GM19240 (cell line): ENCODE data around the gene KIAA0319L.
"Not testable (repeated sequence)": the region's sequence is repeated elsewhere in the genome, so short reads cannot be mapped to it uniquely, and the experiment has no call there.

Experiments used
- DNase-seq: peaks from one replicate; pipeline ENCODE4 v3.0.0; 2011; ENCODE audit warnings: low spot score; ENCODE audit not compliant: insufficient read length

Gene KIAA0319L

GRCh38 chr1:35499231-35499630 is 58.0 kb downstream of the KIAA0319L start:
- DNase-seq, result no peak

- no peak for DNase-seq
These were observed 59.6 kb downstream of the KIAA0319L start for GRCh38 chr1:35497571-35497970.

- DNase-seq, result no peak
These were observed 67.0 kb downstream of the KIAA0319L start for GRCh38 chr1:35490250-35490649.

GRCh38 chr1:35488336-35488735 is 68.9 kb downstream of the KIAA0319L start:
- DNase-seq, result no peak

GRCh38 chr1:35486858-35487408 is 70.3 kb downstream of the KIAA0319L start:
- no peak for DNase-seq

GRCh38 chr1:35481229-35481628 is 76.0 kb downstream of the KIAA0319L start:
- DNase-seq, result no peak

GRCh38 chr1:35477870-35478269 is 79.3 kb downstream of the KIAA0319L start:
- no peak for DNase-seq

- DNase-seq, result no peak
These were observed 81.1 kb downstream of the KIAA0319L start for GRCh38 chr1:35475856-35476674.

- DNase-seq, result no peak
These were observed 81.8 kb downstream of the KIAA0319L start for GRCh38 chr1:35475356-35475755.

- not testable (repeated sequence) for DNase-seq
These were observed 84.0 kb downstream of the KIAA0319L start for GRCh38 chr1:35473216-35473615.

GRCh38 chr1:35470977-35471613 is 86.1 kb downstream of the KIAA0319L start:
- no peak for DNase-seq

- no peak for DNase-seq
These were observed 91.1 kb downstream of the KIAA0319L start for GRCh38 chr1:35466120-35466519.

GRCh38 chr1:35463749-35464148 is 93.5 kb downstream of the KIAA0319L start:
- DNase-seq, result not testable (repeated sequence)

GRCh38 chr1:35463232-35463631 is 94.0 kb downstream of the KIAA0319L start:
- no peak for DNase-seq

- DNase-seq, result peak; percentile 19
These were observed 95.1 kb downstream of the KIAA0319L start for GRCh38 chr1:35461966-35462651.

GRCh38 chr1:35460796-35461195 is 96.4 kb downstream of the KIAA0319L start:
- DNase-seq, result no peak

- no peak for DNase-seq
These were observed 102.6 kb downstream of the KIAA0319L start for GRCh38 chr1:35454616-35455015.

GRCh38 chr1:35454176-35454575 is 103.0 kb downstream of the KIAA0319L start:
- DNase-seq, result no peak

GRCh38 chr1:35453031-35453430 is 104.2 kb downstream of the KIAA0319L start:
- DNase-seq, result no peak

GRCh38 chr1:35452106-35452774 is 105.0 kb downstream of the KIAA0319L start:
- DNase-seq, result no peak

- DNase-seq, result peak; percentile 54
These were observed 106.1 kb downstream of the KIAA0319L start for GRCh38 chr1:35451125-35451528.
